ENCODE results near the gene CCNQ. TPM values are rescaled to one million over a fixed set of nuclear protein-coding genes. Genes with fewer than 3 reads are reported as not detected.

The CCNQ gene
- total and polyA plus RNA-seq, 2 donors (not counting 3 experiments of a cell fraction or from before 2014, with no cell fraction given): 21.3 to 37.0 TPM

- Histone ChIP-seq H3K36me3 (ENCODE audit: control insufficient read depth in 2 of 2, extremely low read depth in 1 of 2, insufficient read depth in 2 of 2, low read length in 2 of 2) (no peaks in the 10 kb centered on the region), H3K27ac (ENCODE audit: insufficient read depth, low read depth, low read length) (no peak overlapping the region), H3K9me1 (replicated peaks; ENCODE audit: control insufficient read depth, extremely low read depth, insufficient read depth, low read length) (no peaks in the 10 kb centered on the region), H3K79me2 (ENCODE audit: control insufficient read depth, insufficient read depth, low read length) (no peaks in the 10 kb centered on the region), H4K20me1 (replicated peaks; ENCODE audit: control insufficient read depth, extremely low read depth, insufficient read depth, low read length) (no peaks in the 10 kb centered on the region), H3K4me3 (replicated peaks in 1 of 3; ENCODE audit: insufficient read depth in 1 of 3, low read depth in 1 of 3, low read length in 3 of 3) (no peak overlapping the region), H2AFZ (ENCODE audit: low read depth, low read length) (no peak overlapping the region), H3K9ac (replicated peaks; ENCODE audit: extremely low read depth, insufficient read depth, low read length) (no peak overlapping the region), H3K4me1 (ENCODE audit: control insufficient read depth, extremely low read depth, insufficient read depth, low read length) (no peaks in the 10 kb centered on the region), H3K9me3 (replicated peaks; ENCODE audit: control insufficient read depth, insufficient read depth, low read length) (no peaks in the 10 kb centered on the region), H3K27me3 (ENCODE audit: control insufficient read depth in 2 of 2, insufficient read depth in 2 of 2, low read length in 2 of 2) (no peaks in the 10 kb centered on the region), H3K4me2 (ENCODE audit: insufficient read depth, low read length) (no peak overlapping the region)
- no peak for FAIRE-seq
- dilution Hi-C loops (cut with MboI; ENCODE audit: extremely low pct_ligation_motif_present, low sequenced_read_pairs) (no loop called here), intact Hi-C loops (cut with micrococcal nuclease) (no loop called here)
- TF ChIP-seq FOS (IDR thresholded peaks at IDR 0.05; ENCODE audit: borderline replicate concordance, insufficient read depth, low read length): no peak
- no peak for TF ChIP-seq POLR2A (IDR thresholded peaks at IDR 0.05; ENCODE audit: low read depth, low read length)
- TF ChIP-seq POLR2AphosphoS5 (IDR thresholded peaks at IDR 0.05; ENCODE audit: insufficient read depth, low read depth, low read length): no peak
- TF ChIP-seq JUN (IDR thresholded peaks at IDR 0.05; ENCODE audit: borderline replicate concordance, insufficient read depth, insufficient read length, low read depth): no peak
- no peak for TF ChIP-seq MYC (IDR thresholded peaks at IDR 0.05; ENCODE audit: low read depth, low read length)
- no peak for TF ChIP-seq GATA2 (IDR thresholded peaks at IDR 0.05; ENCODE audit: insufficient read depth, insufficient read length, low read depth, low read length)
- TF ChIP-seq EZH2 (IDR thresholded peaks at IDR 0.05; ENCODE audit: borderline replicate concordance, low read depth, low read length, severe bottlenecking): no peak
- TF ChIP-seq MAX (IDR thresholded peaks at IDR 0.05; ENCODE audit: insufficient read depth, insufficient read length): no peak
- no peak for TF ChIP-seq CTCF (IDR thresholded peaks at IDR 0.05; ENCODE audit: extremely low read depth in 1 of 2, insufficient read depth in 1 of 2, low read depth in 1 of 2, low read length in 2 of 2)
- ChIA-PET CTCF (interaction anchor here (1.3 to 1.6 kb wide), 3 partner anchors 8 to 121 kb away, joined by 3 to 7 read pairs (median 6); no protein-coding TSS in a partner anchor), POLR2A (no interaction called here)
- no peak for DNase-seq (ENCODE audit: low read depth, low spot score)
- no TSS peak for BruUV-seq (replicated peaks)
Measured at GRCh38 chrX:153546386-153546785, 52.6 kb downstream of the CCNQ start.
